Heart left ventricle (tissue), 16 donors: ENCODE results near the gene MIEN1. TPM values are rescaled to one million over a fixed set of nuclear protein-coding genes. Genes with fewer than 3 reads are reported as not detected.

ENCODE experiments used
- ATAC-seq, 4 donors: fragments of 200-7000 bp; cut with Tn5 transposase; one replicate each; pipeline ENCODE4 v1.9.1; 2020 to 2022; ENCODE audit warnings: moderate library complexity in 4 of 4, mild to moderate bottlenecking in 3 of 4, moderate number of reproducible peaks in 1 of 4
- DNase-seq, 5 donors: peaks; one replicate each; pipeline ENCODE4 v3.0.0-alpha.2; 2020
- H3K27ac ChIP-seq, 12 donors: fragments of 200-600 bp; sonication (generic) in 4 of 12; one replicate each; pipeline versions ENCODE4 v1.5.0 to v1.8.0; 2016 to 2022; ENCODE audit warnings: mild to moderate bottlenecking in 2 of 12
- H3K27me3 ChIP-seq, 9 donors: fragments of 200-600 bp; sonication (generic) in 2 of 9; one replicate each; pipeline versions ENCODE4 v1.5.1 to v1.8.0; 2016 to 2022; ENCODE audit warnings: mild to moderate bottlenecking in 3 of 9
- H3K36me3 ChIP-seq, 9 donors: fragments of 200-600 bp; sonication (generic) in 2 of 9; one replicate each; pipeline versions ENCODE4 v1.5.0 to v1.8.0; 2018 to 2022; ENCODE audit warnings: mild to moderate bottlenecking in 2 of 9
- H3K4me1 ChIP-seq, 12 donors: fragments of 200-600 bp; sonication (generic) in 4 of 12; one replicate each; pipeline versions ENCODE4 v1.5.0 to v1.8.0; 2016 to 2022; ENCODE audit warnings: mild to moderate bottlenecking in 3 of 12
- H3K4me3 ChIP-seq, 12 donors: fragments of 200-600 bp; sonication (generic) in 4 of 12; one replicate each; pipeline versions ENCODE4 v1.5.0 to v1.8.0; 2017 to 2022; ENCODE audit warnings: mild to moderate bottlenecking in 9 of 12, moderate library complexity in 4 of 12
- H3K9me3 ChIP-seq, 12 donors: fragments of 200-600 bp; sonication (generic) in 4 of 12; one replicate each; pipeline versions ENCODE4 v1.5.0 to v1.8.0; 2016 to 2022; ENCODE audit warnings: mild to moderate bottlenecking in 1 of 12
- CTCF ChIP-seq, 12 donors: fragments of 200-600 bp; sonication (generic) in 4 of 12; IDR thresholded peaks; one replicate each; pipeline versions ENCODE4 v1.5.0 to v1.8.0; 2018 to 2022; ENCODE audit warnings: antibody characterized with exemption in 12 of 12, mild to moderate bottlenecking in 5 of 12
- POLR2A ChIP-seq, 2 donors: fragments of 450-650 bp; IDR thresholded peaks; one replicate each; pipeline ENCODE4 v1.6.1; 2017; ENCODE audit warnings: antibody characterized with exemption in 2 of 2, mild to moderate bottlenecking in 2 of 2, moderate library complexity in 2 of 2
- WGBS, 4 donors: extraction: QIAGEN DNeasy Blood & Tissue Kit in 2 of 4; methylation state at CpG; one replicate each; pipeline versions ENCODE4 v1.1.5 to v1.1.7; 2013 to 2018; 5-methylcytosine and 5-hydroxymethylcytosine counted together
- intact Hi-C, 10 donors: fragments of 100-400 bp; cut with DNase I; formaldehyde crosslinking; loops; one replicate each; pipeline versions ENCODE4 v1.11.1 to v1.14.2; 2022
- polyA plus RNA-seq, 2 donors: library from polyadenylated mRNA; stranded (reverse); fragments of 200-250 nt; gene quantifications; one replicate each; pipeline ENCODE4 v1.2.3, GENCODE V29; 2013
- total RNA-seq, 9 donors: library from RNA; depleted of rRNA in 2 of 9; stranded (reverse); fragments of >200 nt in 2 of 9; fragmentation: NEBNext Ultra II Directional in 3 of 9; extraction: Animal tissue kit (Norgen Biotek cat#: 25700) in 3 of 9; gene quantifications; one replicate each; pipeline versions ENCODE4 v1.1.0 to v1.2.4, GENCODE V29; 2016 to 2023
- donor health status: ischemic (EF 13 %, LVEDD 7.1; RV severe dilation, severe dysfunction).
- donor health status: healthy with polysubstance abuse.
- donor health status: DM: no; HTN: yes; CAD: no.
- donor health status: DM: no; HTN: no; CAD: no.
- donor health status: ischemic (EF 25% LVEDD 6.9; RV normal size, moderate dysfunction).
- donor health status: ischemic (EF 25% LVEDD 5.7; RV mildly dilated, moderate dysfunction).
- donor health status: healthy.
- donor health status: DM: yes; HTN: yes; CAD: no.
- donor health status: ischemic (EF 35%, LVEDD 5.7; RV mildly dilated, moderate dysfunction).
- donor health status: nonischemic (EF 11% LVEDD 7.7; RV severe dilation, severe dysfunction).
- donor health status: DM: yes; HTN: yes; CAD: no.
- donor health status: PGD.
- donor health status: ischemic (EF 29% LVEDD 5.4; RV normal size, mild dysfunction).
- donor health status: nonischemic (EF 23%, LVEDD 6.1; RV moderate dilation, normal function).

The MIEN1 gene
- total and polyA plus RNA-seq, 11 donors: 34.3 to 159 (median 55.1) TPM

GRCh38 chr17:39742126-39742855 lies 12.0 kb upstream of the MIEN1 start:
- H3K9me3 ChIP-seq: no peaks in the 10 kb centered on the region
- no peak for DNase-seq
- 78 to 92% (median 86%) methylated on average over 12 to 18 of the region's 18 CpGs for WGBS, 4 donors
- no peak for ATAC-seq
- intact Hi-C loops: no loop called here
- no peaks in the 10 kb centered on the region for H3K36me3 ChIP-seq
- H3K27me3 ChIP-seq: peaks cover 14 to 59% (median 28%) of the 10 kb centered on the region in 9 donors
- H3K4me1 ChIP-seq: peaks cover 0 to 43% (median 15%) of the 10 kb centered on the region in 12 donors
- no peak overlapping the region for H3K4me3 ChIP-seq
- H3K27ac ChIP-seq: no peak overlapping the region
- TF ChIP-seq CTCF (IDR thresholded peaks at IDR 0.05) (no peak), POLR2A (IDR thresholded peaks at IDR 0.05) (no peak)

DNA sequence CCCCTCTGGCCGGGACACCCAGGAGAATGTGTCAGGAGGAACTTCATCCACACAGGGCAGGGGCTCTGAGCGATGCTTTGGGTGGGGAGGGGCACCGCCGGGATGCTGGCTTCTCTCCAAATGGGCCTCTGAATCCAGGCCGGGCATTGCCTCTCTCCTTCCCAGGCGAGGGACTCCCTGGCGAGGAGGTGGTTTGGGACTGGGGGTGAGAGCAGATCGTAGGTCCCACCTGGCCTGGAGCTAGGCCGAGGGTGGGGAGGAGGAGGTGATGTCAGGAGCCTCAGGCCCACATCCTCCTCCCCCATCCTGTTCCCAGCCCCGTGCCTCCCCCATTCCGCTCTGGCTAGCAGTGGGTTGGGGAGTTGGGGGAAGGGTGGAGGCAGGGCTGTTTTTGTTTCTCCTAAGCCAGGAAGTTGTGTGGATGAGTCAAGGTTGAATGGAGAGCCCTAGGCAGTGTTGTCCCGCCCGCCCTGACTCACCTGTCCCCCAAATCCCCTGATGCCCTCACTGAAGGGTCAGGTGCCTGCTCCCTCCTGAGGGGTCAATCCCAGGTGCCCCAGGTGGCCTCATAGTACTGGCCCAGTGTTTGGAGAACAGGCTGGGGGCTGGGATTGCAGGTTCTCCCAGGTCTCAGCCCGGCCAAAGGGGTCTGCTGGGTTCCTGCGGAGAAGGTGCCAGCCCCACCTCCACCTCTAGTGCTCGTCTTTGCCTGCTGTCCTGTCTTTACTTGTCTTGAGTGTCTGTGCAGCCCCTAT lies 10.2 kb upstream of the MIEN1 start:
- peaks cover 15 to 71% (median 28%) of the 10 kb centered on the region in 9 donors for H3K27me3 ChIP-seq
- no peak overlapping the region for H3K27ac ChIP-seq
- ATAC-seq (peak in 3 of 4 donors; percentile 6 to 26 (median 14)), DNase-seq (no peak)
- WGBS, 4 donors: 31 to 53% (median 42%) methylated on average over 12 to 16 of the region's 16 CpGs
- H3K9me3 ChIP-seq: no peaks in the 10 kb centered on the region
- H3K4me3 ChIP-seq: no peak overlapping the region
- intact Hi-C loops: no loop called here
- H3K4me1 ChIP-seq: peaks cover 0 to 44% (median 15%) of the 10 kb centered on the region in 12 donors
- H3K36me3 ChIP-seq: no peaks in the 10 kb centered on the region
- TF ChIP-seq CTCF (IDR thresholded peaks at IDR 0.05) (no peak), POLR2A (IDR thresholded peaks at IDR 0.05) (no peak)

DNA sequence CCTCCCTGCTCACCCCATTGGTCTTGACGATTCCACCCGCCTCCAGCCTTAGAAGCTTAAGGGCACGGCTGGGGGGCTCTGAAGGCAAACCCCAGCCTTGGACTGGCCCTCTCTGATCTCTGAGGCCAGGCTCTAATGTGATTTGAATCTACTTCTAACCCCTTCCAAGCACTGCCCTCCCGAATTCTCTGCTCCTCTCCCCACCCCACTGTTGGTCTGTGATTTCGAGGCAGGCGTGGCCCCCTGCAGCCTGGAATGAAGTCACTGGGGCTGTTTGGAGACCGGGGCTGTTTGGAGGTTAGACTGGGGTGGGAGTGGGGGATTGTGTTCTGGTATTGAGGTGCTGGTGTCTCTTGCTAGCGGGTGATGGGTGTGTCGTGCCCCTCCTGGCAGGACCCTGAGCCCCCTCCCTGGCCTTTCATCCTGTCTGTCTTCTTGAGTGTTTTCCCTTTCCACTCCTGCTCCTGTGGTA lies 9.6 kb upstream of the MIEN1 start:
- Histone ChIP-seq H3K4me1 (peaks cover 0 to 44% (median 15%) of the 10 kb centered on the region in 12 donors), H3K27me3 (peaks cover 15 to 71% (median 28%) of the 10 kb centered on the region in 9 donors), H3K4me3 (peak overlapping the region in 3 of 12 donors; percentile 14 to 35 (median 32)), H3K27ac (no peak overlapping the region), H3K36me3 (no peaks in the 10 kb centered on the region), H3K9me3 (no peaks in the 10 kb centered on the region)
- TF ChIP-seq POLR2A (IDR thresholded peaks at IDR 0.05): no peak
- TF ChIP-seq CTCF (IDR thresholded peaks at IDR 0.05): no peak
- DNase-seq: no peak
- WGBS, 4 donors: 57 to 64% (median 57%) methylated on average over 9 of the region's 9 CpGs
- no peak for ATAC-seq
- intact Hi-C loops: no loop called here
